Gastroesophageal sphincter (tissue), 4 donors: ENCODE data around the gene OLIG1. TPM values are rescaled to one million over a fixed set of nuclear protein-coding genes. Genes with fewer than 3 reads are reported as not detected.

ENCODE experiments used
- ATAC-seq: fragments of 150-250 bp; one replicate; pipeline ENCODE4 v1.9.1; 2016; ENCODE audit warnings: mild to moderate bottlenecking, moderate library complexity
- H3K27ac ChIP-seq, 4 donors: fragments of 200-600 bp; sonication (generic) in 3 of 4; 1 replicate in 3 of 4; 2 replicates in 1 of 4; pipeline ENCODE4 v1.5.1; 2016 to 2019
- H3K27me3 ChIP-seq: fragments of 200-600 bp; sonication (generic); one replicate; pipeline ENCODE4 v1.5.1; 2019
- H3K36me3 ChIP-seq, 2 donors: fragments of 200-600 bp; sonication (generic); one replicate each; pipeline ENCODE4 v1.5.1; 2019; ENCODE audit warnings: control low read depth in 1 of 2
- H3K4me1 ChIP-seq, 3 donors: fragments of 200-600 bp; sonication (generic); 1 replicate in 2 of 3; 2 replicates in 1 of 3; pipeline ENCODE4 v1.5.1; 2016 to 2019; ENCODE audit warnings: control low read depth in 2 of 3
- H3K4me3 ChIP-seq, 2 donors: fragments of 200-600 bp; sonication (generic); one replicate each; pipeline ENCODE4 v1.5.1; 2019; ENCODE audit warnings: mild to moderate bottlenecking in 1 of 2, moderate library complexity in 1 of 2
- H3K9me3 ChIP-seq, 3 donors: fragments of 200-600 bp; sonication (generic); one replicate each; pipeline ENCODE4 v1.5.1; 2017 to 2019; ENCODE audit warnings: control low read depth in 2 of 3
- CTCF ChIP-seq, 4 experiments: fragments of 200-600 bp in 2 of 4; fragments of 450-650 bp in 2 of 4; sonication (generic) in 1 of 4; IDR thresholded peaks; one replicate each; pipeline ENCODE4 v1.5.1; 2017 to 2019; ENCODE audit warnings: antibody characterized with exemption in 4 of 4, mild to moderate bottlenecking in 2 of 4, moderate library complexity in 2 of 4
- EP300 ChIP-seq: sonication (generic); formaldehyde crosslinking; IDR thresholded peaks from one replicate; pipeline ENCODE4 v1.6.1; 2017; ENCODE audit warnings: antibody characterized with exemption, mild to moderate bottlenecking
- POLR2A ChIP-seq, 2 donors: fragments of 450-650 bp; IDR thresholded peaks; one replicate each; pipeline ENCODE4 v1.6.1; 2017; ENCODE audit warnings: antibody characterized with exemption in 2 of 2, mild to moderate bottlenecking in 2 of 2, moderate library complexity in 1 of 2
- POLR2AphosphoS5 ChIP-seq: sonication (generic); formaldehyde crosslinking; IDR thresholded peaks from one replicate; pipeline ENCODE4 v1.6.1; 2017; ENCODE audit warnings: antibody characterized with exemption
- WGBS, 2 donors: methylation state at CpG; one replicate each; pipeline ENCODE4 v1.1.5; 2018; ENCODE audit warnings: low coverage in 1 of 2; 5-methylcytosine and 5-hydroxymethylcytosine counted together
- total RNA-seq, 4 donors: library from RNA; depleted of rRNA; stranded (reverse); fragments of >200 nt; gene quantifications; one replicate each; pipeline ENCODE4 v1.1.0, GENCODE V29; 2016

The OLIG1 gene
- total RNA-seq, result not detected

- H3K4me3 ChIP-seq, result peak within 1 kb of the TSS in 1 of 2 donors; percentile 35
- peaks cover 0 to 25% (median 0%) of the 10 kb centered on the region in 3 donors for H3K9me3 ChIP-seq
- peaks cover 99% of the 10 kb centered on the region for H3K27me3 ChIP-seq
- ATAC-seq, result no peak
- WGBS, 2 donors, result no CpG with 5 or more reads among the region's 82 CpGs
- no peak for TF ChIP-seq POLR2A (IDR thresholded peaks at IDR 0.05)
- H3K27ac ChIP-seq, result no peak within 1 kb of the TSS
- peaks cover 0 to 30% (median 18%) of the 10 kb centered on the region in 3 donors for H3K4me1 ChIP-seq
- no peaks in the 10 kb centered on the region for H3K36me3 ChIP-seq
Measured at GRCh38 chr21:33069994-33070743, at the start of gene OLIG1. OLIG1 (plus strand) TSS chr21:33070141; CDS start chr21:33070247, 106 bp downstream.

GRCh38 chr21:33020558-33021100, 49.3 kb upstream of the OLIG1 start:
- H3K9me3 ChIP-seq, result no peaks in the 10 kb centered on the region
- peaks cover 100% of the 10 kb centered on the region for H3K27me3 ChIP-seq
- H3K4me3 ChIP-seq, result no peak overlapping the region
- no peak for ATAC-seq
- no peaks in the 10 kb centered on the region for H3K36me3 ChIP-seq
- 0% methylated on average over 4 to 7 of the region's 16 CpGs for WGBS, 2 donors
- H3K4me1 ChIP-seq, result peaks cover 0 to 44% (median 22%) of the 10 kb centered on the region in 3 donors
- TF ChIP-seq POLR2A (IDR thresholded peaks at IDR 0.05), result no peak
- H3K27ac ChIP-seq, result no peak overlapping the region

- no peak overlapping the region for H3K4me3 ChIP-seq
- H3K4me1 ChIP-seq, result peaks cover 0 to 50% (median 25%) of the 10 kb centered on the region in 3 donors
- TF ChIP-seq POLR2A (IDR thresholded peaks at IDR 0.05) (no peak), POLR2AphosphoS5 (no peak), CTCF (IDR thresholded peaks at IDR 0.05) (no peak), EP300 (no peak)
- no peak overlapping the region for H3K27ac ChIP-seq
- ATAC-seq, result no peak
- H3K27me3 ChIP-seq, result peaks cover 100% of the 10 kb centered on the region
- WGBS, 2 donors, result 10% methylated on average over 5 of the region's 11 CpGs; no CpG with 5 or more reads in 1 of the 2 donors
- no peaks in the 10 kb centered on the region for H3K36me3 ChIP-seq
- no peaks in the 10 kb centered on the region for H3K9me3 ChIP-seq
Measured at GRCh38 chr21:33021150-33021549, 48.8 kb upstream of the OLIG1 start.

- peaks cover 0 to 55% (median 25%) of the 10 kb centered on the region in 3 donors for H3K4me1 ChIP-seq
- H3K27ac ChIP-seq, result no peak overlapping the region
- no peaks in the 10 kb centered on the region for H3K36me3 ChIP-seq
- ATAC-seq, result no peak
- H3K27me3 ChIP-seq, result peaks cover 100% of the 10 kb centered on the region
- 0% methylated on average over 2 of the region's 4 CpGs; no CpG with 5 or more reads in 1 of the 2 donors for WGBS, 2 donors
- no peak overlapping the region for H3K4me3 ChIP-seq
- H3K9me3 ChIP-seq, result no peaks in the 10 kb centered on the region
- no peak for TF ChIP-seq EP300
Measured at GRCh38 chr21:33021667-33022066, 48.3 kb upstream of the OLIG1 start.

GRCh38 chr21:33022489-33022827, 47.5 kb upstream of the OLIG1 start:
- Histone ChIP-seq H3K27ac (no peak overlapping the region), H3K4me1 (peaks cover 0 to 63% (median 25%) of the 10 kb centered on the region in 3 donors), H3K27me3 (peaks cover 100% of the 10 kb centered on the region)

GRCh38 chr21:33022828-33023573, 46.9 kb upstream of the OLIG1 start:
- Histone ChIP-seq H3K4me1 (peaks cover 0 to 68% (median 25%) of the 10 kb centered on the region in 3 donors), H3K9me3 (no peaks in the 10 kb centered on the region), H3K4me3 (no peak overlapping the region), H3K36me3 (no peaks in the 10 kb centered on the region), H3K27ac (no peak overlapping the region), H3K27me3 (peaks cover 100% of the 10 kb centered on the region)
- WGBS, 2 donors, result 0 to 1% methylated on average over 11 to 22 of the region's 52 CpGs
- no peak for ATAC-seq
- TF ChIP-seq POLR2A (IDR thresholded peaks at IDR 0.05) (no peak), POLR2AphosphoS5 (no peak), EP300 (no peak), CTCF (IDR thresholded peaks at IDR 0.05) (no peak)

More at GRCh38 chr21:33022489-33022827, 47.5 kb upstream of the OLIG1 start:
- Histone ChIP-seq H3K9me3 (no peaks in the 10 kb centered on the region), H3K4me3 (no peak overlapping the region), H3K36me3 (no peaks in the 10 kb centered on the region)
- no peak for TF ChIP-seq POLR2A (IDR thresholded peaks at IDR 0.05)
- ATAC-seq, result no peak
- WGBS, 2 donors, result 0 to 8% methylated on average over 1 to 12 of the region's 17 CpGs
